Measurements from ENCODE around the gene PLEKHB1.
A peak's percentile ranks its signal among the peaks of the same experiment; 100 is the strongest.

The PLEKHB1 gene

DNA sequence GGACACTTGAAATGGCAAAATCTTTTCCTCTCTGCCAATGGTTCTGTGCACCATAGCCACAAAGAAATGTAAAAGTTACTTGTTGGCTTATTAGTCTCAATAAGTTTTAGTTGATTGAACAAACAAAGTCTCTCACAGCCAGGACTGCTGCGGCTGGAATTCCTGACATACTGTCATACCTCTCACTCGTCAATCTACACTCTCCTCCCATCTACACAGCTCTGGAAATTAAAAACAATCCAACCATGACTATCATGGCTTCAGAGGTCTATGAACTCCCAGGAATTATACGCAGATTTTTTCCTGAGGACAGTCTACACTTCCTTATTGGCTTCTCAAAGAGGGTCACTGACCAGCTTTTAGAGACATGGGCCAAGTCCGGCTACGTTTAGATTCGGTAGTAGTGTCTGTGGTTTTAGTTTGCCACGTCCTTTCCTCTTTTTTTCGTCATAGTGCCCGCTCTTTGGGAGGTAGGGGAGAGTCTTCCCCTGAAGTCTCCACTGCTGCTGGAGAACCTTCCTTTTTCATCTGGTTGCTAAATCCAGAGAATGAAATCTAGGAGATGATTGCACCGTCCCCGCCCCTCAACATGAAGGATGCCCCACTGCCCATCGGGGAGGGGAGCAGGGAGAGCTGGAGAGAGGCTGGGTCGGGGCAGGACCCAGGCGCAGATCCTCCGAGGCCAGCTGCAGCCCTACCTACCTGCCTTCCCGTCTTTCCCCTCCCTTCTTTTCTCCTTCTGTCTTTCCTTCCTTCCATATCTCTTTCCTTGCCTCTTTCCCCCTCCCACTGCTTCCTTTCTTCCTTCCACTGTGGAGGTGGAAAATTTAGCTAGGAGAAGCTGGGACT is 1.0 kb upstream of the PLEKHB1 start:
- TF ChIP-seq, protein P1, sequence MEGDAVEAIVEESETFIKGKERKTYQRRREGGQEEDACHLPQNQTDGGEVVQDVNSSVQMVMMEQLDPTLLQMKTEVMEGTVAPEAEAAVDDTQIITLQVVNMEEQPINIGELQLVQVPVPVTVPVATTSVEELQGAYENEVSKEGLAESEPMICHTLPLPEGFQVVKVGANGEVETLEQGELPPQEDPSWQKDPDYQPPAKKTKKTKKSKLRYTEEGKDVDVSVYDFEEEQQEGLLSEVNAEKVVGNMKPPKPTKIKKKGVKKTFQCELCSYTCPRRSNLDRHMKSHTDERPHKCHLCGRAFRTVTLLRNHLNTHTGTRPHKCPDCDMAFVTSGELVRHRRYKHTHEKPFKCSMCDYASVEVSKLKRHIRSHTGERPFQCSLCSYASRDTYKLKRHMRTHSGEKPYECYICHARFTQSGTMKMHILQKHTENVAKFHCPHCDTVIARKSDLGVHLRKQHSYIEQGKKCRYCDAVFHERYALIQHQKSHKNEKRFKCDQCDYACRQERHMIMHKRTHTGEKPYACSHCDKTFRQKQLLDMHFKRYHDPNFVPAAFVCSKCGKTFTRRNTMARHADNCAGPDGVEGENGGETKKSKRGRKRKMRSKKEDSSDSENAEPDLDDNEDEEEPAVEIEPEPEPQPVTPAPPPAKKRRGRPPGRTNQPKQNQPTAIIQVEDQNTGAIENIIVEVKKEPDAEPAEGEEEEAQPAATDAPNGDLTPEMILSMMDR (IDR thresholded peaks at IDR 0.05; ENCODE audit: borderline replicate concordance, control extremely low read depth, extremely low read depth, insufficient read depth, missing control alignments), result no peak
- in situ Hi-C loops (cut with MboI; ENCODE audit: low sequenced_read_pairs, unreplicated experiment), result no loop called here
- no peak for DNase-seq (ENCODE audit: low spot score)

DNA sequence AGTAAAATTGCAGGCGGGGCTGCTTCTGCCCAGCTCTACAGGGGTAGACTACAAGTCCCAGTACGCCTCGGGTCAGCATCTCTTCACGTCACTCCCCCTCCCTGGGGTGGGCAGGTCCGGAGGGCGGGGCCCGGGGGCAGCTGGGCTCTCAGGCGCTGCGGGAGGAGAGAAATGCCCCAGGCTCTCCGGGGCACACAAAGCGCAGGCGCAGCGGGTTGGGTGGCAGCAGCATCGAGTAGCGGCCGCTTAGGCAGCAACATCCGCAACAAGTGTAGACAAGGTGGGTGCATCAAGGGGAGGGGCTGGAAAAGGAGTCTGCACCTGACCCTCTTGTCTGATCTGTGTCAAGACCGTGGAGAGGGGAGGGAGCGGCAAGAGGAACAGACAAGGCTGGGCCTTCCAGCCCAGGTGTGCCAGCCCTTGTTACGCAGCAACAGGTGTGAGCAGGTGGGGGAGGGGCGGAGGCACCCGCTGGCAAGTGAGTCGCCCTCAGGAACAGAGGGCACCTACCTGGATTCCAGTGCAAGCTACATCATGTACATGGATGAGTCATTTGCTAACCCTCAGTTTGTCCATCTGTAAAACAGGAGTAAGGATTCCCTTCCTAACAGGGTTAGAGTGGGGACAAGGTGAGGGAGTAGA is 1.2 kb downstream of the PLEKHB1 start:
- TF ChIP-seq, protein P1 (IDR thresholded peaks at IDR 0.05; ENCODE audit: borderline replicate concordance, control extremely low read depth, extremely low read depth, insufficient read depth, missing control alignments), result no peak
- DNase-seq (ENCODE audit: low spot score), result peak; percentile 93
- in situ Hi-C loops (cut with MboI; ENCODE audit: low sequenced_read_pairs, unreplicated experiment), result no loop called here

DNA sequence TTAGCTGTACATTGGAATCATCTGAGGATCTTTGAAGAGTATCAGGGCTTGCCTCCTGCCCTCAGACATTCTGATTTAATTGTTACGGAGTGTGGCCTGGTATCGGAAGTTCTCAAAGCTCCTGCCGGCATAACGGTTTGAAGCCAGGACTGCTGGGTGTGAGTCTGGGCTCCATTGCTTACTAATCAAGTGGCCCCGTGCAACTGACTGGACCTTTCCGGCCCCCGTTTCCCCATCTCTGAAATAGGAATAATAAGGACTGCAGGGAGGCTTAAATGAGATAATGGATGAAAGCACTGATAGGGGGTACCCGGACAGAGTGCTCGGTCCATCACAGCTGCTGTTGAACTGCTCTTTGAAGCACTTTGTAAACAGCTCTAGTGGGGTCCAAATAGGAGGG is 1.7 kb downstream of the PLEKHB1 start:
- no peak for DNase-seq (ENCODE audit: low spot score)
- in situ Hi-C loops (cut with MboI; ENCODE audit: low sequenced_read_pairs, unreplicated experiment), result no loop called here
- TF ChIP-seq, protein P1 (IDR thresholded peaks at IDR 0.05; ENCODE audit: borderline replicate concordance, control extremely low read depth, extremely low read depth, insufficient read depth, missing control alignments), result no peak

DNA sequence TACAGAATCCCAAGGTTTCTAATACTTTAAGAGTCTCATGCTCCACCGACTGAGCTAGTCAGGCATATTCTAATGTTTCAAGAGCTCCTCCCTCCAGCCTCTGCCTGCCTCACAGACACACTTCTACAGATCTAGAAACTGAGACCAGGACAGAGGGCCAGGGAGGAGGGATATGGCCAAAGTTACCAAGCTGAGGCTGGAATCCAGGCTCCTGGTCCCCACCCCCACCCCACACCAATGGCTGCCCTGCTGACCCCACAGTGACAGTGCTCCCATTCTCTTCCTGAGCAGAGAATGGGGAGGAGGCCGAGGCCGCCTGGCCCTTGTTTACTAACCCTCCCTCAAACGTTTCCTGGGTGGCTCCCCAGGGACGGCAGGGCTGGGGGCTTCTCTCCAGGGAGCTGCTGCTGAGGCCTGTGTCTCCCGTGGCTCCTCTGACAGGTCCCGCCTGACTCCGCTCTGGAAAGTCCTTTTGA is 2.2 kb downstream of the PLEKHB1 start:
- in situ Hi-C loops (cut with MboI; ENCODE audit: low sequenced_read_pairs, unreplicated experiment), result no loop called here
- TF ChIP-seq, protein P1 (IDR thresholded peaks at IDR 0.05; ENCODE audit: borderline replicate concordance, control extremely low read depth, extremely low read depth, insufficient read depth, missing control alignments), result no peak
- DNase-seq (ENCODE audit: low spot score), result no peak

DNA sequence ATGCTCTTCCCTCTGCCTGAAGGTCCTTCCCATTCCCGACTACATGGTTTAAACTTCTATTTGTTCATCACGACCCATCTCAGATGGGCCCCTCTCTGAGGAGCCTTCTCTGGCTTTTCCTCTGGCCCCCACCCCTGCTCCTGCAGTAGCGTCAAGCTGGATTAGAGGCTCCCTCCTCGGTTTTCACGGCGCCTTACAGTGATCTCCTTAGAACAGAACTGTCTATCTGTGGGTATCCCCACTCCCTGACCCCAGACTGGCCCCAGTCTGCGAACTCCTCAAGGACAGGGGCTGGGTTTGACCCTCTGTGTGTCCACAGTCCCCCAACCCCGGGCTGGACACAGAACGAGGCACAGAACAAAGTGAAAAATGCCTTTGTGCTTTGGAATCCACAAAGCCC is 2.8 kb downstream of the PLEKHB1 start:
- TF ChIP-seq, protein P1 (IDR thresholded peaks at IDR 0.05; ENCODE audit: borderline replicate concordance, control extremely low read depth, extremely low read depth, insufficient read depth, missing control alignments), result no peak
- in situ Hi-C loops (cut with MboI; ENCODE audit: low sequenced_read_pairs, unreplicated experiment), result no loop called here
- no peak for DNase-seq (ENCODE audit: low spot score)

DNA sequence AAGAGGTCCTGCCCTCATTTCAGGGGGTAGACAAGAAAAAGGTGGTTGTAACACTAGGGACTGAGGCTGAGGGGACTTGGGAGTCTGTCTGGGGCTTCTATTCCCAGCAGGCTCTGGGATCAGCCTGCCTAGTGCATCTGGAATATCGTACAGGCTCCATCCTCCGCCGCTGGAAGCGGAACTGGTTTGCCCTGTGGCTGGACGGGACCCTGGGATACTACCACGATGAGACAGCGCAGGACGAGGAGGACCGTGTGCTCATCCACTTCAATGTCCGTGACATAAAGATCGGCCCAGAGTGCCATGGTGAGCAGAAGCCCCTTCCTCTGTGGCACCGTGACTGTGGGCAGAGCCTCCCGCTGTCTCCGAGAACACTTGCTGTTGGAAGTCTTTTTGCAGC is 4.0 kb downstream of the PLEKHB1 start:
- DNase-seq (ENCODE audit: low spot score), result no peak
- in situ Hi-C loops (cut with MboI; ENCODE audit: low sequenced_read_pairs, unreplicated experiment), result loop anchor here (10.0 kb wide), 1 partner anchor 296 kb away; no protein-coding TSS in a partner anchor
- TF ChIP-seq, protein P1 (IDR thresholded peaks at IDR 0.05; ENCODE audit: borderline replicate concordance, control extremely low read depth, extremely low read depth, insufficient read depth, missing control alignments), result no peak

All from GM13976 (cell line).